ENCODE results near the gene TIMM13. TPM values are rescaled to one million over a fixed set of nuclear protein-coding genes. Genes with fewer than 3 reads are reported as not detected.

Gene TIMM13
- total and polyA plus RNA-seq, 2 of the 8 experiments (the other 6 are each of a cell fraction or from before 2014, with no cell fraction given), result 270 to 275 TPM

DNA sequence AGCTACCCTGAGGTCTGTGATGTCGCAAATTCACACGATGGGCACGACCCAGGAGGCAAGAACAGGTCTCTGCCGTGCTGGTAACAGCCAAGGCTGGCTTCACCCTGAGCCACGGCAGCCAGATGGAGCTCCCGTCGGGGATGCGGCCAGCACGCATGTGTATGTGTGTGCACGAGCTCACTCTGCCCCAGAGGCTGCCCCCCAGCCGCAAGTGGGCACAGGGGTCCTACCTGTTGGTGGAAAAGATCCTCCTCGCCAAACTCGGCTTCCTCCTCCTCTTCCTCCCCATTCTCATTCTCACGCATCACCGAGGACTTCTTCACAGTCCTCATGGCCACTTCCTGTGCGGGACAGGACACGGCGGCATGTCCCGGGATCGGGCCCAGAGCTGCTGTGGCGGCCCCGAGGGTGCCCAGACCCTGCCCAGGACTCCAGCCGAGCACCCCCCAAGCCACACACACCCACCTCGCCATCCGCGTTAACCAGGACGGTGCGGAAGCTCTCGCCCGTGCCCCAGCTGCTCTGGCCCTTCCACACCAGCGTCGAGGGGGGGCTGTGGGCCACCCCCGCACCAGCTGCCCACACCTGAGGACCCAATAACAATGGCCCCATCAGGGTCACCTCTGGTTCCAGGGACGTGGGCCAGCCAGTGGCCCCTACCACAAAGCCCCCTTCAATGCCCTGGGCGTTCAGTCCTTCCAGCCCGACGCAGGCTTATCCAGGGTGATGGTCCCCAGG lies 4.1 kb upstream of the TIMM13 start:
- Histone ChIP-seq H3K4me2 (ENCODE audit: insufficient read depth in 1 of 2, low read depth in 2 of 2, low read length in 2 of 2) (no peak overlapping the region), H2BK15ac (ENCODE audit: low read length) (no peak overlapping the region), H3K23me2 (ENCODE audit: low read depth, low read length) (peaks cover 6% of the 10 kb centered on the region; the same call in 1 of the 2 replicates), H2BK5ac (ENCODE audit: low read depth, low read length) (no peak overlapping the region; the same call in 1 of the 2 replicates), H4K91ac (replicated peaks; ENCODE audit: insufficient read length, low read length) (no peak overlapping the region), H4K20me1 (replicated peaks in 1 of 2; ENCODE audit: control insufficient read depth in 1 of 2, insufficient read depth in 2 of 2, low read length in 2 of 2) (peaks cover 3 to 16% of the 10 kb centered on the region in 2 experiments), H3K56ac (replicated peaks; ENCODE audit: insufficient read length, low read depth, low read length) (no peak overlapping the region), H3K27ac (ENCODE audit: low read depth, low read length) (no peak overlapping the region), H3K27me3 (replicated peaks in 1 of 4; ENCODE audit: control insufficient read depth in 3 of 4, extremely low read depth in 1 of 4, insufficient read depth in 3 of 4, low read length in 3 of 4) (no peaks in the 10 kb centered on the region), H3K79me2 (ENCODE audit: control insufficient read depth in 1 of 2, insufficient read depth in 2 of 2, low read length in 2 of 2) (peaks cover 0 to 6% of the 10 kb centered on the region in 2 experiments; a peak in 2 of 4 replicates), H2BK20ac (ENCODE audit: low read length) (no peak overlapping the region), H2BK120ac (replicated peaks; ENCODE audit: low read depth, low read length) (no peak overlapping the region), H2AK5ac (ENCODE audit: low read depth, low read length) (no peak overlapping the region), H2BK12ac (ENCODE audit: low read depth, low read length) (no peak overlapping the region), H3K79me1 (ENCODE audit: low read depth, low read length) (peaks cover 2% of the 10 kb centered on the region), H3K4me3 (ENCODE audit: extremely low read depth in 1 of 4, insufficient read depth in 2 of 4, low read depth in 3 of 4, low read length in 4 of 4) (no peak overlapping the region), H4K8ac (ENCODE audit: extremely low read depth, insufficient read depth, low read length) (no peak overlapping the region), H3K14ac (ENCODE audit: insufficient read length) (no peak overlapping the region), H3K9me3 (ENCODE audit: insufficient read depth in 2 of 2, low read depth in 1 of 2, low read length in 1 of 2) (no peaks in the 10 kb centered on the region), H3K4ac (replicated peaks; ENCODE audit: insufficient read length, low read depth, low read length) (no peak overlapping the region), H3K4me1 (replicated peaks in 1 of 4; ENCODE audit: control insufficient read depth in 3 of 4, insufficient read depth in 4 of 4, low read length in 3 of 4) (peaks cover 0 to 10% (median 8%) of the 10 kb centered on the region in 4 experiments; a peak in 5 of 7 replicates), H2AFZ (ENCODE audit: low read length) (no peak overlapping the region), H3K18ac (ENCODE audit: extremely low read depth, low read length) (no peak overlapping the region), H3K9ac (replicated peaks in 1 of 4; ENCODE audit: extremely low read depth in 1 of 4, low read depth in 3 of 4, low read length in 3 of 4) (no peak overlapping the region), H3K23ac (ENCODE audit: insufficient read length) (no peak overlapping the region), H3K36me3 (ENCODE audit: control insufficient read depth in 2 of 4, insufficient read depth in 4 of 4, low read length in 3 of 4) (peaks cover 4 to 39% (median 28%) of the 10 kb centered on the region in 4 experiments), H4K5ac (ENCODE audit: insufficient read length, low read depth, low read length) (no peak overlapping the region)
- FAIRE-seq, result no peak
- CTCF ChIA-PET (ENCODE audit: partially characterized antibody), result interaction anchor here (1.1 kb wide), 1 partner anchor 24 kb away, joined by 3 read pairs; no protein-coding TSS in a partner anchor
- WGBS, 2 experiments (ENCODE audit: extremely low coverage in 1 of 2, insufficient coverage in 1 of 2, insufficient read length in 1 of 2, insufficient replicate concordance in 2 of 2, low coverage in 1 of 2, low lambda C conversion rate in 2 of 2, missing lambda C conversion rate in 1 of 2), result 96% methylated on average over 36 of the region's 37 CpGs; no CpG with 5 or more reads in 1 of the 2 experiments
- POLR2A ChIA-PET (ENCODE audit: partially characterized antibody), result interaction anchor here (0.6 to 8.2 kb wide), 5 partner anchors 9 to 160 kb away, joined by 3 to 76 read pairs (median 3); partner anchors contain the start of gene LMNB2
- no peak for DNase-seq (ENCODE audit: low read depth in 1 of 2, low spot score in 2 of 2)
- TF ChIP-seq, protein P1, sequence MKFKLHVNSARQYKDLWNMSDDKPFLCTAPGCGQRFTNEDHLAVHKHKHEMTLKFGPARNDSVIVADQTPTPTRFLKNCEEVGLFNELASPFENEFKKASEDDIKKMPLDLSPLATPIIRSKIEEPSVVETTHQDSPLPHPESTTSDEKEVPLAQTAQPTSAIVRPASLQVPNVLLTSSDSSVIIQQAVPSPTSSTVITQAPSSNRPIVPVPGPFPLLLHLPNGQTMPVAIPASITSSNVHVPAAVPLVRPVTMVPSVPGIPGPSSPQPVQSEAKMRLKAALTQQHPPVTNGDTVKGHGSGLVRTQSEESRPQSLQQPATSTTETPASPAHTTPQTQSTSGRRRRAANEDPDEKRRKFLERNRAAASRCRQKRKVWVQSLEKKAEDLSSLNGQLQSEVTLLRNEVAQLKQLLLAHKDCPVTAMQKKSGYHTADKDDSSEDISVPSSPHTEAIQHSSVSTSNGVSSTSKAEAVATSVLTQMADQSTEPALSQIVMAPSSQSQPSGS (IDR thresholded peaks at IDR 0.05; ENCODE audit: low read length), result no peak
- no peak for TF ChIP-seq HDAC2 (IDR thresholded peaks at IDR 0.05; ENCODE audit: borderline replicate concordance in 1 of 2, low read depth in 2 of 2, low read length in 2 of 2)
- TF ChIP-seq, protein P2, sequence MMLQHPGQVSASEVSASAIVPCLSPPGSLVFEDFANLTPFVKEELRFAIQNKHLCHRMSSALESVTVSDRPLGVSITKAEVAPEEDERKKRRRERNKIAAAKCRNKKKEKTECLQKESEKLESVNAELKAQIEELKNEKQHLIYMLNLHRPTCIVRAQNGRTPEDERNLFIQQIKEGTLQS (IDR thresholded peaks at IDR 0.05; ENCODE audit: insufficient read depth, low read depth, low read length), result no peak
- no peak for TF ChIP-seq KDM1A (IDR thresholded peaks at IDR 0.05; ENCODE audit: borderline replicate concordance, low read length)
- TF ChIP-seq CHD1 (IDR thresholded peaks at IDR 0.05; ENCODE audit: low read depth, low read length), result no peak
- TF ChIP-seq EP300 (IDR thresholded peaks at IDR 0.05; ENCODE audit: borderline replicate concordance in 1 of 2, low read depth in 2 of 2, low read length in 2 of 2), result no peak
- TF ChIP-seq POLR2AphosphoS5 (IDR thresholded peaks at IDR 0.05; ENCODE audit: low read depth, low read length), result no peak
- TF ChIP-seq CEBPB (IDR thresholded peaks at IDR 0.05; ENCODE audit: low read depth, low read length), result no peak
- TF ChIP-seq CBX8 (IDR thresholded peaks at IDR 0.05; ENCODE audit: borderline replicate concordance, low read depth, low read length), result no peak

Data from H1 (cell line).